Measurements from ENCODE around the gene SLC11A2.

GRCh38 chr12:51017452-51017851, 8.7 kb downstream of the SLC11A2 start:
- TF ChIP-seq POLR2AphosphoS5 (IDR thresholded peaks at IDR 0.05; ENCODE audit: low read depth, low read length) (no peak), YY1 (IDR thresholded peaks at IDR 0.05; ENCODE audit: extremely low read depth, insufficient replicate concordance, low read depth, low read length) (no peak), CEBPB (IDR thresholded peaks at IDR 0.05; ENCODE audit: low read depth) (no peak), EZH2 (IDR thresholded peaks at IDR 0.05) (no peak), CTCF (IDR thresholded peaks at IDR 0.05 in 2 of 3, conservative IDR thresholded peaks at IDR 0.05 in 1 of 3; ENCODE audit: borderline replicate concordance in 1 of 3, insufficient read depth in 1 of 3, low read depth in 2 of 3, low read length in 2 of 3) (no peak), JUND (IDR thresholded peaks at IDR 0.05) (no peak), EZH2phosphoT487 (IDR thresholded peaks at IDR 0.05; ENCODE audit: borderline replicate concordance) (no peak), EGR1 (IDR thresholded peaks at IDR 0.05; ENCODE audit: low read depth) (no peak), POLR2A (IDR thresholded peaks at IDR 0.05; ENCODE audit: borderline replicate concordance, extremely low read depth, insufficient read depth, insufficient read length) (no peak), RAD21 (IDR thresholded peaks at IDR 0.05; ENCODE audit: low read depth) (no peak), SIN3A (IDR thresholded peaks at IDR 0.05; ENCODE audit: low read depth) (no peak), ELF1 (IDR thresholded peaks at IDR 0.05; ENCODE audit: borderline replicate concordance, low read depth) (no peak), MAX (IDR thresholded peaks at IDR 0.05) (no peak)
